C1 segment of cervical spinal cord (tissue), 14 donors: ENCODE data around the gene TRRAP.
"Not testable (repeated sequence)": the region's sequence is repeated elsewhere in the genome, so short reads cannot be mapped to it uniquely, and the experiment has no call there.

Source experiments
- DNase-seq, 14 donors: peaks; one replicate each; lab custom pipeline; 2025; lab: John Stamatoyannopoulos, UW

TRRAP gene

GRCh38 chr7:99028261-99028973 lies 150.1 kb downstream of the TRRAP start:
- DNase-seq: no peak

- no peak for DNase-seq
These were observed 151.4 kb downstream of the TRRAP start for GRCh38 chr7:99029466-99030435.

DNA sequence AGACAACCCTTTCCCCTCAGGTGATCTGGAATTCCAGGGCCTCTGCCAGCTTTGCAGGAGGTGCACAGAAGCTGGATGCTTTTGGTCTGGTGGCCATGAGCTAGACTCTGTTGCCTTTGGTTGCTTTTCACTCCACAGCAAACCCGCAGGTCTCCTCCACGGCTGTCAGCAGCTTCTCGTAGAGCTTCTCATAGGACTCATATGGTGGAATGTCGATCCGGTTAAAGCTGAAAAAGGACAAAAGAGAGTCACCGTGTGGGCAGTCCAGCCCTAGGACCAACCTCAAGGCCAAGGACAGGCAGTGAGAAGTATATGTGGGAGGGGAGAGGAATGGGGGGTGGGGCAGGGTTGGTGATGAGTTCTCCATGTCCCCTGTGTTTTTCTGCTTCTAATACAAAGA lies 152.1 kb downstream of the TRRAP start:
- no peak for DNase-seq

DNA sequence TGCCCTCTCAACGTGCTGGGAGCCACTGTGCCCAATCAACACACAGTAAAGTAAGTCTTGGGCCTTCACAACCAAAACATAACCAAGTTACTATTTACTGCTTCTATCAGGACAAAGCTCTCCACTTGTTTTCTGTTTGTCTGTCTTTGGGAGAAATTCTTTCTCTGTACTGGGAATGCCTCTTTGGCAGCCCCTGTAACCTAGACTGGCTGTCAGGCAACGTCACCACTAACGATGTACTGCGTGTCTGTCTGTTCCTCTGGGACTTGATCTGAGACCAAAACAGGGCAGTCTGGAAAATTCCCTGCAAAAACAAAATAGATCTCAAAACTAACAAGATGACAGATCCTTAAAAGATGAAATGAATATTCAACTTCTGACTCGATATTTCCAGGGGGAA lies 152.6 kb downstream of the TRRAP start:
- DNase-seq: no peak

DNA sequence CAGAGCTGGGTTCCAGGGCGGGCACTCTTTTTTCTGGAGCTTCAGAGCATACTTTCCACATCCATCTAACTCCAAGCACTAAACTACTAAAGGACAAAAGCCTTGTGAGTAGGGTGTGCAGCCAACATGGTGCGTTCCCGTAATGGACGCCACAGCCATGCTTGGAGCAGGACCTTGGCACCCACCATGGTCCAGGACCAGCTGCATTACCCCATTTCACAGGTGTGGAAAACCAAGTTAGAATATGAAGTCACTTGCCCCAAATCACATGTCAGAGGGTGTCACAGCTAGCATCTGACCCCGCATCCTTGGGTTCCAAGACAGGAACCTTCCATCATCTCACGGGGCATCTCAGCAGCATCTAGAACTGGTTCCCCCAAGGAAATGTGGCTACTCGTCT lies 153.2 kb downstream of the TRRAP start:
- no peak for DNase-seq

DNA sequence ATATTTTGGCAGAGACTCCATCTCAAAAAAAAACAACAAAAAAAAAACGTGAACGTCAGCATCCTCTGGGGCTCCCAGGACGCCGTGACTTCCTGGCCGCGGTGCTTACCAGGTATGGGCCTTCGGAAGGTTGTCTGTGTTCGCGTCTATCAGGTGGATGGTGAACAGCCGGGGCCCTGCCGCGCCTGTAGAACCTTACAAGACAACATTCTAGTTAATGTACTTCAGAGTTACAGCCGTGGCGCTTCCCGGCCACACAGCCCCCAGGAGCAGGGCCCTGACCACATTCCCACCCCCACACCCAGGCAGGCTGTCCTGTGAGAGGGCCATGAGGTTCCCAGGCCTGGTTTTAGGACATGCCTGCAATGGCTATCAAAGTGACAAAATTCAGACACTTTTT lies 154.6 kb downstream of the TRRAP start:
- DNase-seq: no peak

DNA sequence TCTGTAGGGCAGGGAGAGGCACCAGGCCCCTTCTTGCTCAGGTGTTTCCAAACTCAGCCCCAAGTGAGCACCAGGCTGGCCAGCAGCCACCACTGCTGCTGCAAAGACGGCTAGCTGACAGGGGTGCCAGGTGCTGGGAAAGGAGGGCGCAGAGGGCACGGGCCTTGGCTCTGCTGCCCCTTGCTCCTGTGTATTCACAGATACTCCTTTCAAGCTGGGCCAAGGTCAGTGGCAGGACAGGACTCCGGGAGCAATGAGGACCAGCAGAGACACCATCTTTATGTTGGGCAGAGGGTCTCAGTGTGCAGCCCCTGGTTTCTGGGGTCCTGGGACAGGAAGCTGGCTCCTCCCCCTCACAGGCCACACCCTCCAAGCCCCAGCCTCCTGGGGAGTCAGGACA lies 155.4 kb downstream of the TRRAP start:
- no peak for DNase-seq

- DNase-seq: no peak
These were observed 156.8 kb downstream of the TRRAP start for GRCh38 chr7:99034932-99035722.

- no peak for DNase-seq
These were observed 157.6 kb downstream of the TRRAP start for GRCh38 chr7:99035723-99036545.

GRCh38 chr7:99036546-99037111 lies 158.3 kb downstream of the TRRAP start:
- DNase-seq: peak in 11 of 14 donors; percentile 20 to 80 (median 53)

- no peak for DNase-seq
These were observed 159.1 kb downstream of the TRRAP start for GRCh38 chr7:99037327-99037940.

GRCh38 chr7:99038086-99038855 lies 159.9 kb downstream of the TRRAP start:
- DNase-seq: no peak

DNA sequence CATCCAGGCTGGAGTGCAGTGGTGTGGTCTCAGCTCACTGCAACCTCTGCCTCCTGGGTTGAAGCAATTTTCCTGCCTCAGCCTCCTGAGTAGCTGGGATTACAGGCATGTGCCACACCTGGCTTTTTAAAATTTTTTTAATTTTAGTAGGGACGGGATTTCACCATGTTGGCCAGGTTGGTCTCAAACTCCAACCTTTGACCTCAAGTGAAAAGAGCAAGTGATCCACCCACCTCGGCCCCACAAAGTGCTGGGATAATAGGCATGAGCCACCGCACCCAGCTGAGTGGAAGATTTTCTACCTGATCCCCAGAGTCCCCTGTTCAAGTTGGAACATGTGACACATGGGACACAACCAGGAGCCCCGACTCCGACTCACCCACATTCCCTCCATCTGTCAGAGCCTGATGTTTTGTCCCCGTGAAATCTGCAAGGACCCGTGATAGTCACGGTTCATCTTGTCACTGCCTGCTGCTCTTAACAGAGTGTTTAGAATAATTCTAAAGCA lies 161.1 kb downstream of the TRRAP start:
- DNase-seq: no peak

GRCh38 chr7:99040104-99040958 lies 162.0 kb downstream of the TRRAP start:
- DNase-seq: peak in 12 of 14 donors; percentile 45 to 79 (median 68)

- no peak for DNase-seq
These were observed 163.2 kb downstream of the TRRAP start for GRCh38 chr7:99041526-99041925.

GRCh38 chr7:99042957-99043356 lies 164.6 kb downstream of the TRRAP start:
- no peak for DNase-seq

- DNase-seq: not testable (repeated sequence)
These were observed 166.5 kb downstream of the TRRAP start for GRCh38 chr7:99044858-99045257.

- DNase-seq: not testable (repeated sequence)
These were observed 167.9 kb downstream of the TRRAP start for GRCh38 chr7:99046262-99046661.
